Lung (tissue), 12 donors: ENCODE data around the gene DDX24. TPM values are rescaled to one million over a fixed set of nuclear protein-coding genes. Genes with fewer than 3 reads are reported as not detected.

Experiments
- ATAC-seq: fragments of 200-7000 bp; cut with Tn5 transposase; one replicate; pipeline ENCODE4 v1.9.1; 2020; ENCODE audit warnings: moderate number of reproducible peaks; ENCODE audit not compliant: insufficient read depth, low FRiP score
- DNase-seq, 3 donors: peaks; one replicate each; pipeline ENCODE4 v3.0.0-alpha.2; 2013 to 2017
- H3K27ac ChIP-seq, 2 donors: one replicate each; pipeline ENCODE4 v1.5.1; 2013; ENCODE audit warnings: mild to moderate bottlenecking in 2 of 2, moderate library complexity in 2 of 2, control low read depth in 1 of 2, inconsistent platforms in 1 of 2, low read depth in 1 of 2, low read length in 1 of 2
- H3K27me3 ChIP-seq, 3 donors: one replicate each; pipeline ENCODE4 v1.5.1; 2013; ENCODE audit warnings: low read length in 2 of 3; ENCODE audit not compliant: control insufficient read depth in 3 of 3, insufficient read depth in 3 of 3
- H3K36me3 ChIP-seq, 4 donors: one replicate each; pipeline ENCODE4 v1.5.1; 2013; ENCODE audit warnings: low read length in 4 of 4, mild to moderate bottlenecking in 1 of 4, moderate library complexity in 1 of 4; ENCODE audit not compliant: control insufficient read depth in 4 of 4, insufficient read depth in 4 of 4
- H3K4me1 ChIP-seq, 5 donors: one replicate each; pipeline ENCODE4 v1.5.1; 2013; ENCODE audit warnings: low read length in 5 of 5, mild to moderate bottlenecking in 2 of 5, moderate library complexity in 1 of 5; ENCODE audit not compliant: control insufficient read depth in 5 of 5, insufficient read depth in 5 of 5
- H3K4me3 ChIP-seq: one replicate; pipeline ENCODE4 v1.5.1; 2013; ENCODE audit warnings: mild to moderate bottlenecking, control low read depth, moderate library complexity
- H3K9ac ChIP-seq, 2 donors: one replicate each; pipeline ENCODE4 v1.5.1; 2013; ENCODE audit warnings: low read length in 2 of 2, control low read depth in 1 of 2; ENCODE audit not compliant: insufficient read depth in 1 of 2
- H3K9me3 ChIP-seq, 4 donors: one replicate each; pipeline ENCODE4 v1.5.1; 2013; ENCODE audit warnings: low read length in 3 of 4, mild to moderate bottlenecking in 1 of 4, moderate library complexity in 1 of 4; ENCODE audit not compliant: control insufficient read depth in 4 of 4, insufficient read depth in 3 of 4
- CTCF ChIP-seq: IDR thresholded peaks from 2 replicates; pipeline ENCODE4 v1.5.1; 2012; ENCODE audit warnings: mild to moderate bottlenecking; ENCODE audit errors: control extremely low read depth, extremely low read depth
- WGBS, 2 donors: extraction: QIAGEN DNeasy Blood & Tissue Kit; methylation state at CpG; one replicate each; pipeline ENCODE4 v1.1.7; 2013; 5-methylcytosine and 5-hydroxymethylcytosine counted together
- polyA plus RNA-seq, 2 donors: library from polyadenylated mRNA; stranded (reverse); fragments of 200-250 nt; gene quantifications; one replicate each; pipeline ENCODE4 v1.2.1, GENCODE V29; 2013
- total RNA-seq, 2 donors: library from RNA; depleted of rRNA in 1 of 2; stranded (reverse); fragments of >200 nt in 1 of 2; gene quantifications; one replicate each; pipeline ENCODE4 v1.2.1, GENCODE V29; 2014 to 2021
- donor health status: control.
- donor health status: control.
- donor health status: Bipolar disorder and iron deficiency.
- donor health status: healthy.
- donor health status: DM: yes; HTN: yes; CAD: no.

Gene DDX24
- total and polyA plus RNA-seq, 4 donors, result 78.4 to 138 (median 107) TPM

- Histone ChIP-seq H3K36me3 (no peaks in the 10 kb centered on the region), H3K9me3 (no peaks in the 10 kb centered on the region), H3K27ac (no peak overlapping the region), H3K4me3 (no peak overlapping the region), H3K4me1 (no peaks in the 10 kb centered on the region), H3K27me3 (no peaks in the 10 kb centered on the region), H3K9ac (no peak overlapping the region)
- ATAC-seq (no peak), DNase-seq (no peak)
- 89 to 93% methylated on average over 8 of the region's 8 CpGs for WGBS, 2 donors
- no peak for TF ChIP-seq CTCF
Observed at GRCh38 chr14:94102768-94103482, 21.9 kb upstream of the DDX24 start.

GRCh38 chr14:94101748-94102147 lies 20.7 kb upstream of the DDX24 start:
- H3K9ac ChIP-seq, result no peak overlapping the region
- H3K27me3 ChIP-seq, result no peaks in the 10 kb centered on the region
- TF ChIP-seq CTCF, result no peak
- H3K36me3 ChIP-seq, result peaks cover 0 to 3% (median under 1%) of the 10 kb centered on the region in 4 donors
- ATAC-seq, result no peak
- no peak for DNase-seq
- H3K27ac ChIP-seq, result no peak overlapping the region
- no peaks in the 10 kb centered on the region for H3K4me1 ChIP-seq
- H3K9me3 ChIP-seq, result no peaks in the 10 kb centered on the region
- WGBS, 2 donors, result 90 to 93% methylated on average over 10 of the region's 10 CpGs
- no peak overlapping the region for H3K4me3 ChIP-seq

GRCh38 chr14:94100847-94101246 lies 19.8 kb upstream of the DDX24 start:
- Histone ChIP-seq H3K27ac (no peak overlapping the region), H3K27me3 (no peaks in the 10 kb centered on the region), H3K4me1 (no peaks in the 10 kb centered on the region), H3K4me3 (no peak overlapping the region), H3K9me3 (no peaks in the 10 kb centered on the region), H3K9ac (no peak overlapping the region), H3K36me3 (peaks cover 0 to 3% (median under 1%) of the 10 kb centered on the region in 4 donors)
- ATAC-seq, result no peak
- TF ChIP-seq CTCF, result no peak
- DNase-seq, result no peak
- WGBS, 2 donors, result 89 to 91% methylated on average over 4 of the region's 4 CpGs

GRCh38 chr14:94099006-94099405 lies 18.0 kb upstream of the DDX24 start:
- Histone ChIP-seq H3K4me3 (no peak overlapping the region), H3K4me1 (no peaks in the 10 kb centered on the region), H3K27ac (no peak overlapping the region), H3K36me3 (peaks cover 0 to 3% (median under 1%) of the 10 kb centered on the region in 4 donors), H3K9ac (no peak overlapping the region), H3K27me3 (no peaks in the 10 kb centered on the region), H3K9me3 (no peaks in the 10 kb centered on the region)
- no peak for TF ChIP-seq CTCF
- WGBS, 2 donors, result 66 to 97% methylated on average over 6 of the region's 6 CpGs
- ATAC-seq, result no peak
- no peak for DNase-seq
